Measurements from ENCODE around the gene DNAL1. TPM values are rescaled to one million over a fixed set of nuclear protein-coding genes. Genes with fewer than 3 reads are reported as not detected.

Gene DNAL1
- total and polyA plus RNA-seq, 9 donors, result 5.7 to 10.9 (median 6.7) TPM

DNA sequence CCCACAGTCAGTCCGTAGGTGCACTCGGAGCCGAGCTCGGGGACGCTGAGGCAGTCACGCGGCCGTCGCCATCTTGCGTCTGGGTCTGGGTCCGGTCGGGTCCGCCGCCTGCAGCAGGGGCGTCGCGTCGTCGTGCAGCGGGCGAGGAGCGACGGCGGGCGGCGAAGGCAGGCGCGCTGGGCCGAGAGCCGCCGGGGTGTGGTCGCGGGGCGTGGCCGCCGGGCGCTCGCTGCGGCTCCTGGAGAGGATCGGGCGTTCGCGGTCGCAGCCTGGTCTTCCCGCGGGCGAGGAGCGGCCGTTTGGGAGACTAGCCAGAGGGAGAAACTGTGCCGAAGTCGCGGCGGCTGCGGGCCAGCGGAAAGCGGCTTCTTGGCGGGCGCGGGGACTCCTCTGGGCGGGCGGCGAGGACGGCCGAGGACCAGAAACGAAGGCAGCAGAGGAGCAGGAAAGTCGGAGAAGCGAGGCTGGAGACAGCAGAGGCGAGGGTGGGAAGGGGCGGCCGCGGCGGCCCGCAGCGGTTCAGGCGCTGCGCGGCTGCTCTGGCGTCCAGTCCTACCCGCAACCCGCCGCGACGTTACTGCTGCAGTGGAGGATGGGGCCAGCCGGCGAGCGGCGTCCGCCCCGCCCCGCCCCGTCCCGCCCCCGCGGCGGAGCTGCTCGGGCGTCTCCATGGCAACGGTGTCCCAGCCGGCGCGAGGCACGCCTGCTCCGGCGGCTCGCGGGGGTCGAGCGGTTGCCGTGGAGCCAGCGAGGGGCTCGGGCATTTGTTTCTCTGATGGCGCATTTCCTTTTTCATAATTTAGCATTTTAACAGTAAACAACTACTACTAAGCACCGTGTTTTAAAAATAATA, 69.2 kb downstream of the DNAL1 start, which contains the start of gene PNMA1:
PNMA1 (minus strand) TSS at position 582 of the 853 bp plus-strand sequence. CDS start 745 bp downstream, outside the sequence.
- H3K4me1 ChIP-seq (ENCODE audit: control insufficient read depth, insufficient read depth, low read length), result peaks cover 34% of the 10 kb centered on the region
- peak; percentile 94 for DNase-seq
- H3K27ac ChIP-seq (ENCODE audit: low read length), result peak within 1 kb of the TSS; percentile 83
- peaks cover 27% of the 10 kb centered on the region for H3K36me3 ChIP-seq (ENCODE audit: control insufficient read depth, insufficient read depth, low read length)
- H3K27me3 ChIP-seq (ENCODE audit: control insufficient read depth, insufficient read depth, low read length), result no peaks in the 10 kb centered on the region
- H3K4me3 ChIP-seq (ENCODE audit: low read length), result peak within 1 kb of the TSS; percentile 83
- WGBS (ENCODE audit: insufficient coverage), result under 1% methylated on average over 109 of the region's 113 CpGs
- no peaks in the 10 kb centered on the region for H3K9me3 ChIP-seq (replicated peaks; ENCODE audit: control insufficient read depth, low read depth, low read length)

DNA sequence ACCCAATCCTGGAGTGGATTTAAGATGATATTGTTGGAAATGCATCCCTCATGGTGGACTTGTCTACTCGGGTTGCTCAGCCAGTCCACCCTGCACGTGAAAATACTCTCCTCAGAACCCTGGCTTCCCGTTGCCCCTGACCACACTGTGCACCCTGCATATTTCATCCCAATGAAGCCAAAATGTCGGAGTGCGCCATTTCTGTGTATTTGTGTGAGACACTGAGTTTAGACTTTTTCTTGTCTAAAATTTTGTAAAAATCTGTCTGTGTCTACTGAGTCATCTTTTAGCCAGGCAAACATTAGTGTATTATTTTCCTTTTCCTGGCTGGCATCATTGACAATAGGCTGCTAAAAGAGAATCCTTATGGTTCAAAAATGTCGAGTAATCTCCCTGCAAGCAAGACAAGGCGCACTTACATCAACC, 69.9 kb downstream of the DNAL1 start:
- Histone ChIP-seq H3K27ac (ENCODE audit: low read length) (peak overlapping the region; percentile 49), H3K4me3 (ENCODE audit: low read length) (peak overlapping the region; percentile 24), H3K36me3 (ENCODE audit: control insufficient read depth, insufficient read depth, low read length) (peaks cover 33% of the 10 kb centered on the region), H3K27me3 (ENCODE audit: control insufficient read depth, insufficient read depth, low read length) (no peaks in the 10 kb centered on the region), H3K4me1 (ENCODE audit: control insufficient read depth, insufficient read depth, low read length) (peaks cover 39% of the 10 kb centered on the region), H3K9me3 (replicated peaks; ENCODE audit: control insufficient read depth, low read depth, low read length) (no peaks in the 10 kb centered on the region)
- no CpG with 5 or more reads among the region's 7 CpGs for WGBS (ENCODE audit: insufficient coverage)
- no peak for DNase-seq

DNA sequence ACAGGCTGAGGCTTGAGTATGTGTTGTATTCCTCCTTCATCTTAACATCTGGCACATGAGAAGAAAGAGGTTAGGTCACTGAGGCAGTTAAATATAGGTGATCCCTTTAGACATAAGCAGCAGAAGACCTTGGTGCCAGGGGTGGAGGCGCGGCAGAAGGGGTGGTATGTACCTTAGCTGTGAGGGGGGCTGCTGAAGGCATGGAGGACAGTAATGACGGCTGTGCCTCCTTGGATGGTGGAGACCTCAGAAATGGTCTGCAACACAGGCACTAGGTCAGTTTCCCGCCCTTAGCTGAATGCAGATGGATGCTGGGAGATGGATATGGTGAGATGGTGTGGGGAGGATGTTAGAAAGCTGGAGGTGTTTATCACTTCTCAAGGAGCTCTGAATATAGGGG, 70.9 kb downstream of the DNAL1 start:
- no peak for DNase-seq
- Histone ChIP-seq H3K9me3 (replicated peaks; ENCODE audit: control insufficient read depth, low read depth, low read length) (no peaks in the 10 kb centered on the region), H3K27ac (ENCODE audit: low read length) (no peak overlapping the region), H3K27me3 (ENCODE audit: control insufficient read depth, insufficient read depth, low read length) (no peaks in the 10 kb centered on the region), H3K4me1 (ENCODE audit: control insufficient read depth, insufficient read depth, low read length) (peaks cover 41% of the 10 kb centered on the region), H3K36me3 (ENCODE audit: control insufficient read depth, insufficient read depth, low read length) (peaks cover 41% of the 10 kb centered on the region), H3K4me3 (ENCODE audit: low read length) (no peak overlapping the region)
- WGBS (ENCODE audit: insufficient coverage), result 82% methylated on average over 3 of the region's 4 CpGs

DNA sequence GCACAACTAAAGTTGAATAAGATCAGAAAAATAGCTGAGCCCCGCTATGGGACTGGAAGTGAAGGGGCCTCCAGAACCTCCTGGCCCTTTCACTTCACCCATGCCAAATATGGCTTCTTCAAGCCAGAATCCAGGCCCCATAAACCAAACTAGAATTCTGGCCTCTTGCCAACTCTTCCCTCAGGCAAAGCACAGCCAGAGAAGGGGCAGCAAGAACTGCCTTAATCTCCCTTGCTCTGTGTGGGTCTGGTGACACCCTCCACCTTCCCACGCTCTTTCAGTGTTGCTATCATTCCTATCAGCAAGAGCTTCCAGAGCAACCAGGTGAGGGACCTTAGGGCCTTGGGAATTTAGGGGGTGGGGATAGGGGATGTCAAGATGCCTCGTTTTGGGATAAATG, 72.5 kb downstream of the DNAL1 start:
- H3K4me3 ChIP-seq (ENCODE audit: low read length), result no peak overlapping the region
- no peaks in the 10 kb centered on the region for H3K9me3 ChIP-seq (replicated peaks; ENCODE audit: control insufficient read depth, low read depth, low read length)
- WGBS (ENCODE audit: insufficient coverage), result no CpG with 5 or more reads among the region's 3 CpGs
- peaks cover 38% of the 10 kb centered on the region for H3K4me1 ChIP-seq (ENCODE audit: control insufficient read depth, insufficient read depth, low read length)
- H3K27ac ChIP-seq (ENCODE audit: low read length), result peak overlapping the region; percentile 82
- peaks cover 57% of the 10 kb centered on the region for H3K36me3 ChIP-seq (ENCODE audit: control insufficient read depth, insufficient read depth, low read length)
- DNase-seq, result peak; percentile 57
- H3K27me3 ChIP-seq (ENCODE audit: control insufficient read depth, insufficient read depth, low read length), result no peaks in the 10 kb centered on the region

DNA sequence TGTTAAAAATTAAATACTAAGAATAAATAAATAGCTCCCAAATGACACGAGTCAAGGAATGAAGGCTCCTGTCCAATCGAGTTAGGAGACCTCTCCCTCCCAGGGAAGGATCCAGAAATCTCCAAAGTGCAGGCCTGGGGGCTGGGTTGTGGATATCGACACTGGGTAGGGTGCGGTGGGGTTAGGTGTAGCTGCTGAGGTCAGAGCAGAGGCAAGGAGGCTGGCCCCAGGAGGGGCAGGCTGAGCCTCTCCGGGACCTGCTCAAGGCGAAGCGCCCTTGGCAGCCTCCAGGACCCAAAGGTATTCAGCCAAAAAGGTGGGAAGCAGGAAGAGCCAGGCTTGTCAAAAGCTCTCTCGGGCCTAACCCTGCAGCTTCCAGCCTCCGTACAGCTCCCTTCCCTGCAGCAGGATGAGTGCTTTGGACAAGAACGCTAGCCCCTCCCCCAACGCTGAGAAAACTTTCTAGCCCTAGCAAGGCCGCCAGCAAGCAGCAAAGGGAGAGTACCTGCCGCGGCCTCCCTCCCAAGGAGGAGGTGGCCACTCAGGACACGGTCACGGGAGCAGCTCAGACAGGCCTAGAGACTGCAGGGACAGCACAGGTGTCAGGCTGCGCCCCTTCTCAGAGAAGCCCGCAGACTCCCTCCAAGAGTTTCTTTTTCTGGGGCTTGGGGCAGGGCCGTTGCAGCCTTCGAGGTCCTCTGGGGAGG, 73.1 kb downstream of the DNAL1 start:
- 44% methylated on average over 18 of the region's 20 CpGs for WGBS (ENCODE audit: insufficient coverage)
- H3K27me3 ChIP-seq (ENCODE audit: control insufficient read depth, insufficient read depth, low read length), result no peaks in the 10 kb centered on the region
- no peaks in the 10 kb centered on the region for H3K9me3 ChIP-seq (replicated peaks; ENCODE audit: control insufficient read depth, low read depth, low read length)
- peaks cover 63% of the 10 kb centered on the region for H3K36me3 ChIP-seq (ENCODE audit: control insufficient read depth, insufficient read depth, low read length)
- peak overlapping the region; percentile 13 for H3K4me3 ChIP-seq (ENCODE audit: low read length)
- peaks cover 32% of the 10 kb centered on the region for H3K4me1 ChIP-seq (ENCODE audit: control insufficient read depth, insufficient read depth, low read length)
- H3K27ac ChIP-seq (ENCODE audit: low read length), result peak overlapping the region; percentile 82
- DNase-seq, result peak; percentile 75

DNA sequence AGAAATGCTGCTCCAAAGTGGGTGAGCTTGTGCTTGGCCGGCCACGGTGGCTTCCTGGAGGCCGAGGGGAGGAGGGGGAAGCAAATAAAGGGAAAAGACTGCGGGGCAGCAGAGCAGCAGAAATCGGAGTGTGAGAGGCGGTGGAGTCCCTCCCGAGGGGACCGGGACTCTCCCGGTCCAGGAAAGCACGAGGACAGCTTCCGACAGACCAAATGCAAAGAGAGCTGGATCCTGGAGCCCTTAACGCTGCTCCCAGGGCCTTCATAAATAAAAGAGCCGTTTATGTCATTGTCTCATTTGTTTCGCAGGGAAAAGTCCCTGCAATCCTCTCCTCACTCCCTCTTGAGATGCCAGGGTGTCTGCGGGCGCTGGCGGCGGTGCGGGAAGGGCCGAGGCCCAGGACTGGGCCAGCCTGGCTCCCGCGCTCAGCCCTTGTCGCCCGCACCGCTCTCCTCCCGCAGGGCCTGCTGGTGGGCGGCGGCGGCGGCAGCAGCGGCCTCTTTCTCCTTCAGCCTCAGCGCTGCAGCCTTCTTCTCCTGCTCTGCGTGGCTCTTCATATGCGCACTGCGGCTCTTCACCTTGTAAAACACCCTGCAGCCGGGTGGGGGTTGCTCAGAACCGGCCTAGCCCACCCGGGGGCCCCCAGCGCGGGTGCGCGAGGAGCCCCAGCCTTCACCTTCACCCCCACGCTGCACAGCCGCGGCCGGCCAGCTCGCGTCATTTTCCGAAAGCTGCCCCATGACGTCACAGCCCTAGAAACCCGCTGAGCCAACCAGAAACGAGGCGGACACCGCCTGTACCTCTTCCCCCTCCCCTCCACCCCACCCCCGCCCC, 73.8 kb downstream of the DNAL1 start:
- Histone ChIP-seq H3K36me3 (ENCODE audit: control insufficient read depth, insufficient read depth, low read length) (peaks cover 68% of the 10 kb centered on the region), H3K27me3 (ENCODE audit: control insufficient read depth, insufficient read depth, low read length) (no peaks in the 10 kb centered on the region), H3K4me3 (ENCODE audit: low read length) (peak overlapping the region; percentile 13), H3K27ac (ENCODE audit: low read length) (peak overlapping the region; percentile 82), H3K9me3 (replicated peaks; ENCODE audit: control insufficient read depth, low read depth, low read length) (no peaks in the 10 kb centered on the region), H3K4me1 (ENCODE audit: control insufficient read depth, insufficient read depth, low read length) (peaks cover 31% of the 10 kb centered on the region)
- 25% methylated on average over 42 of the region's 55 CpGs for WGBS (ENCODE audit: insufficient coverage)
- peak; percentile 67 for DNase-seq

DNA sequence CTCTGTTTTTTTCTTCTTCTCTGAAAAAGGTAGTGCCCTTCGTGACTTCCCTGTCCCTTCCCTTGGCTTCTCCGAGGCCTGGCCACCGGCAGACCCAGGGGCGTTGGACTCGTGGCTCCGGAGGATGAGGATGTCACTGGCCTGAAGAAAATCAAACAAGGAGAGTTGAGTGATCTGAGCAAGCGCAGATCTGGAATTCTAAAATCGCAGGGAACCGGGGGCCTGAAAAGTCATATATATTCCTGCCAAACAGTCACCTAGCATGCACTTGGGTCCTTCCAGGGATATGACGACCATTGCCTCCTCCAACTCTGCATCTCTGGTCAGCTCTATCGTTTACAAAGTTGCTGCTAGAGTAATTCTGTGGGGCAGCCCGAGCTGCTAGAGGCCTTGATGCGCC, 74.6 kb downstream of the DNAL1 start:
- WGBS (ENCODE audit: insufficient coverage), result 66% methylated on average over 3 of the region's 13 CpGs
- peaks cover 75% of the 10 kb centered on the region for H3K36me3 ChIP-seq (ENCODE audit: control insufficient read depth, insufficient read depth, low read length)
- no peaks in the 10 kb centered on the region for H3K9me3 ChIP-seq (replicated peaks; ENCODE audit: control insufficient read depth, low read depth, low read length)
- H3K4me1 ChIP-seq (ENCODE audit: control insufficient read depth, insufficient read depth, low read length), result peaks cover 37% of the 10 kb centered on the region
- no peak for DNase-seq
- no peaks in the 10 kb centered on the region for H3K27me3 ChIP-seq (ENCODE audit: control insufficient read depth, insufficient read depth, low read length)
- no peak overlapping the region for H3K4me3 ChIP-seq (ENCODE audit: low read length)
- H3K27ac ChIP-seq (ENCODE audit: low read length), result peak overlapping the region; percentile 23

DNA sequence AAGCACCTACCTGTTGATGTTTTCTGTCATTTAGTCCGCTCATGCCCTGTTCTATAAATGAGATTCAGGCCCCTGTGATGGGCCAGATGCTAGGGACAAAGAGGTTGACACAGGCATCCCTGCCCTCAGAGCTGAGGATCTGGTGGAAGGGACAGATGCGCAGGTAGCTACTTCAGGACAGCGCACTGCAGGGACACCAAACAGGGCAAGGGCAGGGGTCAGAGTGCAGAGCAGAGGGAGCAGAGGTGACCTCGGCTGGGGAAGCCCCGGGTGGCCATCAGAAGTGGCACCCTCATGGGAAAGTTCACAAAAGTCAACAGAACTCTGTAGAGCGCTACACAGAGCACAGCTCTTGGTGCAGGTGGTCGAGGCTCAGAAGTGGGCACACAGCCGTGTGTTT, 75.0 kb downstream of the DNAL1 start:
- H3K27ac ChIP-seq (ENCODE audit: low read length), result peak overlapping the region; percentile 23
- H3K4me1 ChIP-seq (ENCODE audit: control insufficient read depth, insufficient read depth, low read length), result peaks cover 38% of the 10 kb centered on the region
- WGBS (ENCODE audit: insufficient coverage), result 91% methylated on average over 5 of the region's 8 CpGs
- DNase-seq, result no peak
- peaks cover 79% of the 10 kb centered on the region for H3K36me3 ChIP-seq (ENCODE audit: control insufficient read depth, insufficient read depth, low read length)
- no peak overlapping the region for H3K4me3 ChIP-seq (ENCODE audit: low read length)
- H3K9me3 ChIP-seq (replicated peaks; ENCODE audit: control insufficient read depth, low read depth, low read length), result no peaks in the 10 kb centered on the region
- no peaks in the 10 kb centered on the region for H3K27me3 ChIP-seq (ENCODE audit: control insufficient read depth, insufficient read depth, low read length)

DNA sequence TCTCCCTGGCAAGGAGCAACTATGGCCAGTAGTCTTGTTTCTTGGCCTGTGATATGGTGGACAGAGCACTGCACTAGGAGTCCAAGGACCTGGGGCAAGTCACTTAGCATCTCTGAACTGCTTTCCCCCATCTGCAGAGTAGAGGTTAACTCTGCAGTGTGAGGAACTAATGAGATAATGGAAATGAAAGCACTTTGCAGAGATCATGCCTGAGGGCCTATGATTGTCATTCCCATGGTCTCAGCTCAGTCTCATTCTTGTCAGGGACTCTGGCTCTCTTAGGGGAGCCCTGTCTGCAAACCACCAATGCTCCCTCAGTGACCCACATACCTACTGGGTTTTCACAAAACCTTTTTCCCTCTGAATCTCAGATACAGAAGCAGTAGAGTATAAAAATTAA, 75.8 kb downstream of the DNAL1 start:
- Histone ChIP-seq H3K27me3 (ENCODE audit: control insufficient read depth, insufficient read depth, low read length) (no peaks in the 10 kb centered on the region), H3K9me3 (replicated peaks; ENCODE audit: control insufficient read depth, low read depth, low read length) (no peaks in the 10 kb centered on the region), H3K27ac (ENCODE audit: low read length) (no peak overlapping the region), H3K4me3 (ENCODE audit: low read length) (no peak overlapping the region), H3K36me3 (ENCODE audit: control insufficient read depth, insufficient read depth, low read length) (peaks cover 86% of the 10 kb centered on the region), H3K4me1 (ENCODE audit: control insufficient read depth, insufficient read depth, low read length) (peaks cover 46% of the 10 kb centered on the region)
- DNase-seq, result no peak

Measured in muscle of leg (tissue), 11 donors.